Naive B cell (primary cell): ENCODE data around the gene RARS2. TPM values are rescaled to one million over a fixed set of nuclear protein-coding genes. Genes with fewer than 3 reads are reported as not detected.

Source experiments
- ATAC-seq, 2 donors: fragments of 150-1000 bp; cut with Tn5 transposase; 2 replicates each; pipeline ENCODE4 v1.10.0; 2021; ENCODE audit warnings: low read depth in 2 of 2, mild to moderate bottlenecking in 2 of 2, moderate library complexity in 2 of 2
- DNase-seq: peaks from one replicate; pipeline ENCODE4 v3.0.0; 2022
- H3K27ac Mint-ChIP-seq, 6 donors: one replicate each; pipeline ENCODE4 v1.8.0; 2020 to 2022; ENCODE audit warnings: mild to moderate bottlenecking in 6 of 6, mixed read lengths in 6 of 6, moderate library complexity in 5 of 6, inconsistent platforms in 2 of 6
- H3K27me3 Mint-ChIP-seq, 3 donors: one replicate each; pipeline ENCODE4 v1.8.0; 2021 to 2022; ENCODE audit warnings: mixed read lengths in 3 of 3, mild to moderate bottlenecking in 1 of 3
- H3K36me3 Mint-ChIP-seq, 2 donors: one replicate each; pipeline ENCODE4 v1.8.0; 2020 to 2022; ENCODE audit warnings: mixed read lengths in 2 of 2, inconsistent platforms in 1 of 2, mild to moderate bottlenecking in 1 of 2
- H3K4me1 Mint-ChIP-seq, 3 donors: one replicate each; pipeline ENCODE4 v1.8.0; 2020 to 2022; ENCODE audit warnings: mixed read lengths in 3 of 3, inconsistent platforms in 1 of 3, mild to moderate bottlenecking in 1 of 3, moderate library complexity in 1 of 3
- H3K4me3 Mint-ChIP-seq, 8 donors: one replicate each; pipeline ENCODE4 v1.8.0; 2020 to 2022; ENCODE audit warnings: mild to moderate bottlenecking in 8 of 8, mixed read lengths in 8 of 8, moderate library complexity in 8 of 8, inconsistent platforms in 2 of 8
- H3K9me3 Mint-ChIP-seq, 7 donors: one replicate each; pipeline ENCODE4 v1.8.0; 2020 to 2022; ENCODE audit warnings: mixed read lengths in 7 of 7, mild to moderate bottlenecking in 5 of 7, inconsistent platforms in 2 of 7, moderate library complexity in 1 of 7
- polyA plus RNA-seq, 6 donors: library from polyadenylated mRNA; unstranded; fragments of 300-500 nt; fragmentation: Illumina TruSeq; gene quantifications; one replicate each; pipeline ENCODE4 v1.2.3, GENCODE V29; 2021; ENCODE audit warnings: low read depth in 6 of 6

The RARS2 gene
- polyA plus RNA-seq, 6 donors from 2014 or later = 11.7 to 32.8 (median 25.3) TPM

GRCh38 chr6:87555506-87555905 is 34.3 kb downstream of the RARS2 start:
- H3K27me3 Mint-ChIP-seq = no peaks in the 10 kb centered on the region
- no peaks in the 10 kb centered on the region for H3K9me3 Mint-ChIP-seq
- H3K4me1 Mint-ChIP-seq = peaks cover 0 to 5% (median 4%) of the 10 kb centered on the region in 3 donors
- H3K4me3 Mint-ChIP-seq = no peak overlapping the region
- no peak for DNase-seq
- H3K36me3 Mint-ChIP-seq = peaks cover 11 to 43% of the 10 kb centered on the region in 2 donors
- ATAC-seq = no peak
- H3K27ac Mint-ChIP-seq = peak overlapping the region in 1 of 6 donors; percentile 38

GRCh38 chr6:87553159-87553765 is 36.5 kb downstream of the RARS2 start:
- Mint-ChIP-seq H3K4me1 (peaks cover 0 to 3% (median 2%) of the 10 kb centered on the region in 3 donors), H3K36me3 (peaks cover 11 to 48% of the 10 kb centered on the region in 2 donors), H3K27ac (peak overlapping the region in 3 of 6 donors; percentile 6 to 15 (median 13)), H3K9me3 (no peaks in the 10 kb centered on the region), H3K4me3 (no peak overlapping the region), H3K27me3 (no peaks in the 10 kb centered on the region)
- no peak for DNase-seq
- no peak for ATAC-seq

- Mint-ChIP-seq H3K4me1 (no peaks in the 10 kb centered on the region), H3K27me3 (no peaks in the 10 kb centered on the region), H3K27ac (peak overlapping the region in 3 of 6 donors; percentile 18 to 39 (median 23)), H3K4me3 (no peak overlapping the region), H3K9me3 (no peaks in the 10 kb centered on the region), H3K36me3 (peaks cover 11 to 37% of the 10 kb centered on the region in 2 donors)
- DNase-seq = no peak
- ATAC-seq = no peak
Observed at GRCh38 chr6:87551799-87552198, 38.0 kb downstream of the RARS2 start.

- H3K4me3 Mint-ChIP-seq = no peak overlapping the region
- DNase-seq (no peak), ATAC-seq (no peak)
- H3K9me3 Mint-ChIP-seq = peaks cover 0 to 13% (median 6%) of the 10 kb centered on the region in 7 donors
- H3K27ac Mint-ChIP-seq = peak overlapping the region in 2 of 6 donors; percentile 8 to 29
- peaks cover 4 to 13% (median 4%) of the 10 kb centered on the region in 3 donors for H3K4me1 Mint-ChIP-seq
- H3K36me3 Mint-ChIP-seq = peaks cover 20 to 33% of the 10 kb centered on the region in 2 donors
- no peaks in the 10 kb centered on the region for H3K27me3 Mint-ChIP-seq
Observed at GRCh38 chr6:87544474-87544735, 45.4 kb downstream of the RARS2 start.

GRCh38 chr6:87543696-87544473 is 45.9 kb downstream of the RARS2 start:
- Mint-ChIP-seq H3K36me3 (peaks cover 21 to 36% of the 10 kb centered on the region in 2 donors), H3K27ac (peak overlapping the region in 2 of 6 donors; percentile 8 to 29), H3K4me1 (peaks cover 4 to 13% (median 4%) of the 10 kb centered on the region in 3 donors), H3K9me3 (peaks cover 0 to 16% (median 10%) of the 10 kb centered on the region in 7 donors), H3K27me3 (no peaks in the 10 kb centered on the region), H3K4me3 (no peak overlapping the region)
- ATAC-seq (no peak), DNase-seq (no peak)

GRCh38 chr6:87541744-87542143 is 48.0 kb downstream of the RARS2 start:
- H3K36me3 Mint-ChIP-seq = peaks cover 21 to 40% of the 10 kb centered on the region in 2 donors
- H3K4me3 Mint-ChIP-seq = no peak overlapping the region

GRCh38 chr6:87541041-87541440 is 48.7 kb downstream of the RARS2 start:
- peaks cover 21 to 39% of the 10 kb centered on the region in 2 donors for H3K36me3 Mint-ChIP-seq

More at GRCh38 chr6:87541744-87542143, 48.0 kb downstream of the RARS2 start:
- ATAC-seq (no peak), DNase-seq (no peak)
- Mint-ChIP-seq H3K9me3 (peaks cover 0 to 16% (median 10%) of the 10 kb centered on the region in 7 donors), H3K27me3 (no peaks in the 10 kb centered on the region), H3K27ac (no peak overlapping the region), H3K4me1 (peaks cover 8 to 20% (median 11%) of the 10 kb centered on the region in 3 donors)

GRCh38 chr6:87540539-87540938 is 49.2 kb downstream of the RARS2 start:
- no peak overlapping the region for H3K4me3 Mint-ChIP-seq
- ATAC-seq (no peak), DNase-seq (no peak)
- H3K36me3 Mint-ChIP-seq = peaks cover 21 to 34% of the 10 kb centered on the region in 2 donors
- H3K9me3 Mint-ChIP-seq = peaks cover 0 to 16% (median 10%) of the 10 kb centered on the region in 7 donors
- H3K27me3 Mint-ChIP-seq = no peaks in the 10 kb centered on the region
- H3K27ac Mint-ChIP-seq = peak overlapping the region in 2 of 6 donors; percentile 18 to 41
- peaks cover 8 to 20% (median 12%) of the 10 kb centered on the region in 3 donors for H3K4me1 Mint-ChIP-seq

More at GRCh38 chr6:87541041-87541440, 48.7 kb downstream of the RARS2 start:
- H3K9me3 Mint-ChIP-seq = peaks cover 0 to 16% (median 10%) of the 10 kb centered on the region in 7 donors
- H3K27ac Mint-ChIP-seq = peak overlapping the region in 1 of 6 donors; percentile 41
- DNase-seq (no peak), ATAC-seq (no peak)
- no peaks in the 10 kb centered on the region for H3K27me3 Mint-ChIP-seq
- H3K4me1 Mint-ChIP-seq = peaks cover 8 to 20% (median 12%) of the 10 kb centered on the region in 3 donors
- no peak overlapping the region for H3K4me3 Mint-ChIP-seq

GRCh38 chr6:87539554-87539953 is 50.2 kb downstream of the RARS2 start:
- H3K27me3 Mint-ChIP-seq = no peaks in the 10 kb centered on the region
- H3K36me3 Mint-ChIP-seq = peaks cover 16 to 28% of the 10 kb centered on the region in 2 donors
- H3K27ac Mint-ChIP-seq = no peak overlapping the region
- peaks cover 0 to 16% (median 10%) of the 10 kb centered on the region in 7 donors for H3K9me3 Mint-ChIP-seq
- ATAC-seq (no peak), DNase-seq (no peak)
- peaks cover 6 to 14% (median 10%) of the 10 kb centered on the region in 3 donors for H3K4me1 Mint-ChIP-seq
- no peak overlapping the region for H3K4me3 Mint-ChIP-seq

GRCh38 chr6:87538510-87539260 is 51.1 kb downstream of the RARS2 start:
- DNase-seq = no peak

GRCh38 chr6:87534377-87535047 is 55.3 kb downstream of the RARS2 start:
- no peak for ATAC-seq
- DNase-seq = no peak
- peak overlapping the region in 4 of 6 donors; percentile 2 to 76 (median 24) for H3K27ac Mint-ChIP-seq
- H3K4me1 Mint-ChIP-seq = peaks cover 9 to 22% (median 10%) of the 10 kb centered on the region in 3 donors
- H3K4me3 Mint-ChIP-seq = no peak overlapping the region
- no peaks in the 10 kb centered on the region for H3K27me3 Mint-ChIP-seq
- H3K9me3 Mint-ChIP-seq = peaks cover 0 to 4% (median 3%) of the 10 kb centered on the region in 7 donors
- H3K36me3 Mint-ChIP-seq = peaks cover 18 to 21% of the 10 kb centered on the region in 2 donors

More at GRCh38 chr6:87538510-87539260, 51.1 kb downstream of the RARS2 start:
- ATAC-seq = no peak
- H3K36me3 Mint-ChIP-seq = peaks cover 17 to 26% of the 10 kb centered on the region in 2 donors
- H3K9me3 Mint-ChIP-seq = peaks cover 0 to 16% (median 10%) of the 10 kb centered on the region in 7 donors
- H3K4me3 Mint-ChIP-seq = no peak overlapping the region
- H3K27me3 Mint-ChIP-seq = no peaks in the 10 kb centered on the region
- H3K27ac Mint-ChIP-seq = no peak overlapping the region
- H3K4me1 Mint-ChIP-seq = peaks cover 8 to 14% (median 9%) of the 10 kb centered on the region in 3 donors

GRCh38 chr6:87529221-87529620 is 60.6 kb downstream of the RARS2 start:
- no peaks in the 10 kb centered on the region for H3K27me3 Mint-ChIP-seq
- ATAC-seq = no peak
- no peaks in the 10 kb centered on the region for H3K9me3 Mint-ChIP-seq
- no peak for DNase-seq
- peaks cover 0 to 11% (median 1%) of the 10 kb centered on the region in 3 donors for H3K4me1 Mint-ChIP-seq
- H3K27ac Mint-ChIP-seq = peak overlapping the region in 2 of 6 donors; percentile 38 to 69
- H3K36me3 Mint-ChIP-seq = peaks cover 17 to 19% of the 10 kb centered on the region in 2 donors
- H3K4me3 Mint-ChIP-seq = no peak overlapping the region

- no peaks in the 10 kb centered on the region for H3K9me3 Mint-ChIP-seq
- peaks cover 4 to 28% of the 10 kb centered on the region in 2 donors for H3K36me3 Mint-ChIP-seq
- H3K4me1 Mint-ChIP-seq = no peaks in the 10 kb centered on the region
- no peaks in the 10 kb centered on the region for H3K27me3 Mint-ChIP-seq
- peak overlapping the region in 2 of 6 donors; percentile 34 to 69 for H3K27ac Mint-ChIP-seq
- no peak overlapping the region for H3K4me3 Mint-ChIP-seq
- DNase-seq = no peak
- ATAC-seq = no peak
Observed at GRCh38 chr6:87522686-87523085, 67.1 kb downstream of the RARS2 start.
